D721Med (cell line): Measurements from ENCODE around the gene C17orf75.

ENCODE experiments used
- DNase-seq: peaks from one replicate; pipeline ENCODE4 v3.0.0; 2011; ENCODE audit warnings: low spot score; ENCODE audit not compliant: insufficient read length
- FAIRE-seq: peaks from 2 replicates; lab custom pipeline; 2011; peaks lifted over from hg19 to GRCh38; lab: Jason Lieb, UNC
- TF ChIP-seq, protein P1 (sequence below): IDR thresholded peaks from 2 replicates; pipeline ENCODE4 v1.5.1; 2012; ENCODE audit warnings: mild to moderate bottlenecking, control low read depth; ENCODE audit not compliant: insufficient read depth; ENCODE audit errors: missing control alignments

Gene C17orf75

DNA sequence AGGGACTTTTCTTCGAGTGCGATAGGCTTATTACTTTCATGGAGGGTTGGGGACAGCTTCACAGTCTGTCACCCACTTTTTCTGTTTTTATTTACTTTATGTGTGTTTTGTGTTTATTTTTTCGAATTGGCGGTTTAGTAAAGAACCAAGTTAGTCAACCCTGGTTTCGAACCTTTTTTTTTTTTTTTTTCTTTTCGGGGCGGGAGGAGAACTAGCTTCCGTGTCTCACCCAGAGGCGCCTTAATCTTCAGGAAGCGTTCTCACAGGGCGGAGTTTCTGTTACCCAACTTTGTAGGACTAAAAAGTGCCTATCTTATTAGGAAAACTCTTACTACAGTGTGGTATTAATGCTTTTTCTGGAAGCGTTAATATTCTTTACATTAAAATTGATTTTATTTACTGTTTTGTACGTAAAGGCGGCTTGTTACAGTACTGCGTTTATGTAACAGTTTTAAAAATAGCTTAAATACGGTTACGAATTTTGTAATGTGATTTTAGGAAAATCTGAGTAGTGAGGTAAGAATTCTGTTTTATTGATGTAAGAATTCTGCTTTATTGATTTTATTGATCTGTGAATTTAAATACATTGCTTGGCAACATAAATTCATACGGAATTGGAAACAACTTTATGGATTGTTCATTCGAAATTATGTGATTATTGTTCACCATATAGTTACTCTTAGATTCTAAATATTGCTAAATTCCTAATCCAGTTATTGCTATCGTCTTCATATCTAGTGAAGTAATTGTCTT is 8.9 kb upstream of the C17orf75 start:
- FAIRE-seq (no peak), DNase-seq (no peak)
- TF ChIP-seq, protein P1, sequence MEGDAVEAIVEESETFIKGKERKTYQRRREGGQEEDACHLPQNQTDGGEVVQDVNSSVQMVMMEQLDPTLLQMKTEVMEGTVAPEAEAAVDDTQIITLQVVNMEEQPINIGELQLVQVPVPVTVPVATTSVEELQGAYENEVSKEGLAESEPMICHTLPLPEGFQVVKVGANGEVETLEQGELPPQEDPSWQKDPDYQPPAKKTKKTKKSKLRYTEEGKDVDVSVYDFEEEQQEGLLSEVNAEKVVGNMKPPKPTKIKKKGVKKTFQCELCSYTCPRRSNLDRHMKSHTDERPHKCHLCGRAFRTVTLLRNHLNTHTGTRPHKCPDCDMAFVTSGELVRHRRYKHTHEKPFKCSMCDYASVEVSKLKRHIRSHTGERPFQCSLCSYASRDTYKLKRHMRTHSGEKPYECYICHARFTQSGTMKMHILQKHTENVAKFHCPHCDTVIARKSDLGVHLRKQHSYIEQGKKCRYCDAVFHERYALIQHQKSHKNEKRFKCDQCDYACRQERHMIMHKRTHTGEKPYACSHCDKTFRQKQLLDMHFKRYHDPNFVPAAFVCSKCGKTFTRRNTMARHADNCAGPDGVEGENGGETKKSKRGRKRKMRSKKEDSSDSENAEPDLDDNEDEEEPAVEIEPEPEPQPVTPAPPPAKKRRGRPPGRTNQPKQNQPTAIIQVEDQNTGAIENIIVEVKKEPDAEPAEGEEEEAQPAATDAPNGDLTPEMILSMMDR: no peak

DNA sequence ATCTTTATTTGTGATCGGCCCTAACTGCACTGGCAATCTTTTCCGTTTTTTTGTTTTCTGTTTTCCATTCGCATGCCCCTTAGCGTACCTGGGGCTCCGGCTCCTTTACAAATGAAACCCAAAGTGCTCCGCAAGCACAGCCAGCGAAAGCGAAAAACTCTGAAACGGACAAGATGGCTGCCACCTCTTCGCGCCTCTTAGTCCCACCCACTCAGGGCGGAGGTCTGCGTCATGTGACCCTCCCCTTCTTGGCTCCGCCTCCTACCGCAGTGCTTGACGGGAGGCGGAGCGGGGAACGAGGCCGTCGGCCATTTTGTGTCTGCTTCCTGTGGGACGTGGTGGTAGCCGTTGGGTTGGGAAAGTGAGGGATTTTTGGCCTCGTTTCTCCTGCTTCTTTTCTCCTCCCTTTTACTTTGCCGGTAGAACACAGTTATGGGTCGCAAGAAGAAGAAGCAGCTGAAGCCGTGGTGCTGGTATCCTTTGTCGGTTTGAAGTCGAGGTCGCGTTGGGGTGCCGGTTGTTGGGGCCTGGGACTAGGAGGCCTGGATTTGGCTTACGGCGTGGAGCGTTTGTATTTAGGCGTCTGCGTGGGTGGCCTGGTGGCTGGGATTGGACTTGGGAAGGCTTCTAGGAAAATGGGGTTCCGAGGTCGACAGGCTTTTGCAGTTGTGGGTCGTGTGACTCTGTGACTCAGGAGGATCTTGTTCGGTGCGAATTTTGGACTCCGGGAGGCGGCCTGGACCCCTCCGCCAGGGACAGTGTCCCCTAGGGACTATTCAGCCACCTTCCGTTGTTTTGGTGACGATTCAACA is 8.1 kb upstream of the C17orf75 start, which contains the start of gene ZNF207:
ZNF207 (plus strand) TSS at position 304 of the 812 bp plus-strand sequence; CDS start at position 433, 129 bp downstream.
- TF ChIP-seq, protein P1: no peak
- no peak for FAIRE-seq
- peak; percentile 60 for DNase-seq

DNA sequence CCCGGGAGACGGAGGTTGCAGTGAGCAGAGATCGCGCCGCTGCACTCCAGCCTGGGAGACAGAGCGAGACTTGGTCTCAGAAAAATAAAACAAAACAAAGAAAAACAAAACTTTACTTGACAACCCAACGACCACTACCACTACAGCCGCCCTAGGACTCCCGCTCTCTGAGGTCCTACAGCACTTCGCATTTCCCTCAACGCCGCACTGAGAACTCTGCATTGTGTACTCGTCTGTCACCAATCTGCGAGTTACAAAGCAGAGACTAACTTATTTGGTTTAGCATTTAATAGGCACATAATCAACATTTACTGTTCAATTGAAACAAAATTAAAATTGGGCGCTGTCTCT is 7.5 kb upstream of the C17orf75 start:
- TF ChIP-seq, protein P1: no peak
- DNase-seq: no peak
- FAIRE-seq: no peak

DNA sequence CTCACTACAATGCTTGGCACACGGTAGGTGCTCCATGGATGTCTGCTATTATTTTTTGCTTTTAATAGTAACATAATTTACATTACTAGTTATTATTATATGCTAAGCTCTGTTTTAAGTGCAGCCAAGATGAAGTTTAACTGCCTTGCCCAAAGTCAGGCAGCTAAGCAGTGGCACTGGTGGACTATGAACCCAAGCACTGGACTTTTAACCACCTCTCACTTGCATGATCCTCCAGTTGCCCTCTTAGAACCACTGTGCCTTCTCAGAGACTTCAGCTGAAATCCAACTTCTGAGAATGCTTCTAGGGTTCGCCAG is 6.5 kb upstream of the C17orf75 start:
- FAIRE-seq: no peak
- DNase-seq: no peak
- TF ChIP-seq, protein P1: no peak

DNA sequence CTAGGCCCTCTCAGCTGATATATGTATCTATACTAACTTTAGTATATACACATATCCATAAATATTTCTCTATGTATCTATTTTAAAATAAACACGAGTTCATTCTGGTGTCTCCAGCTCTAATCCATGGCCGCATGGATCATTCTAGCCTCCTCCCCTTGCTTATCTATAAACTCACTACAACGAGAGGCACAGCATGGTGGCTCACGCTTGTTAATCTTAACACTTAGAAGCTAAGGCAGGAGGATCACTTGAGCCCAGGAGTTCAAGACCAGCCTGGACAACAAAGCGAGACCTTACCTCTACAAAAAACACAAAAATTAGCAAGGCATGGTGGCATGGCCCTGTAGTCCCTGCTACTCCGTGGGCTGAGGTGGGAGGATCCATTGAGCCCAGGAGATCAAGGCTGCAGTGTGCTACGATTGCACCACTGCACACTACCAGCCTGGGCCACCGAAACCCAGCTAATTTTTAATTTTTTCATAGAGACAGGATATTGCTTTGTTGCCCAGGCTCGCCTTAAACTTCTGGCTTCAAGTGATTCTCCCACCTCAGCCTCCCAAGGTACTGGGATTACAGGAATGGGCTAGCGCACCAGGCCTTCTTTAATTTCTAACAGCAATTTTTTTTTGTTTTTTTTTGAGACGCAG is 4.1 kb upstream of the C17orf75 start:
- TF ChIP-seq, protein P1: no peak
- FAIRE-seq (no peak), DNase-seq (no peak)

DNA sequence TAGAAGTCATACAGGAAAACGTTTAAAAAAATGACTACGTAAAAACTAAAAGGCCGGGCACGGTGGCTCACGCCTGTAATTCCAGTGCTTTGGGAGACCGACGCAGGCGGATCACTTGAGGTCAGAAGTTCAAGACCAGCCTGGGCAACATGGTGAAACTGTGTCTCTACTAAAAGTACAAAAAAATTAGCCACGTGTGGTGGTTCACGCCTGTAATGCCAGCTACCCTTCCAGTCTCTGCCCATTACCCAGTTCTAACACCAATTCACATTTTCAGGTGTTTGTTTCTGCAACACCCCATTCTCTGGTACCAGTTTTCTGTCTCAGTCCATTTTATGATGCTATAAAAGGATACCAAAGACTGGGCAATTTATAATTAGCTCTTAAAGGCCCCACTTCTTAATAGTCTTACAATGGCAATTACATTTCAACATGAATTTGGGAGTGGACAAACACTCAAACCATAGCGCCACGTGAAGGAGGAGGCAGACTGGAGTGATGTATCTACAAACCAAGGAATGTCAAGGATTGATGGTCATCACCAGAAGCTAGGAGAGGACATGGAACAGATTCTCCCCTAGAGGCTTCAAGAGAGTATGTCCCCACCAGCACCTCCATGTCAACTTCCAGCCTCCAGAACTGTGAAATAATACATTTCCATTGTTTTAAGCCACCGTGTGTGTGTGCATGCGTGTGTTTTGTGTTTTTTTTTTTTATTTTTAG is 791 bp upstream of the C17orf75 start:
- no peak for DNase-seq

More for the DNA sequence above, 791 bp upstream of the C17orf75 start:
- FAIRE-seq: no peak
- TF ChIP-seq, protein P1: no peak
